NCI-H1048 (cell line): ENCODE measurements around the gene CRAMP1.
"Not testable (repeated sequence)": the region's sequence is repeated elsewhere in the genome, so short reads cannot be mapped to it uniquely, and the experiment has no call there.

ENCODE experiments used
- DNase-seq: peaks from one replicate; lab custom pipeline; 2025; lab: John Stamatoyannopoulos, UW

CRAMP1 gene, protein sequence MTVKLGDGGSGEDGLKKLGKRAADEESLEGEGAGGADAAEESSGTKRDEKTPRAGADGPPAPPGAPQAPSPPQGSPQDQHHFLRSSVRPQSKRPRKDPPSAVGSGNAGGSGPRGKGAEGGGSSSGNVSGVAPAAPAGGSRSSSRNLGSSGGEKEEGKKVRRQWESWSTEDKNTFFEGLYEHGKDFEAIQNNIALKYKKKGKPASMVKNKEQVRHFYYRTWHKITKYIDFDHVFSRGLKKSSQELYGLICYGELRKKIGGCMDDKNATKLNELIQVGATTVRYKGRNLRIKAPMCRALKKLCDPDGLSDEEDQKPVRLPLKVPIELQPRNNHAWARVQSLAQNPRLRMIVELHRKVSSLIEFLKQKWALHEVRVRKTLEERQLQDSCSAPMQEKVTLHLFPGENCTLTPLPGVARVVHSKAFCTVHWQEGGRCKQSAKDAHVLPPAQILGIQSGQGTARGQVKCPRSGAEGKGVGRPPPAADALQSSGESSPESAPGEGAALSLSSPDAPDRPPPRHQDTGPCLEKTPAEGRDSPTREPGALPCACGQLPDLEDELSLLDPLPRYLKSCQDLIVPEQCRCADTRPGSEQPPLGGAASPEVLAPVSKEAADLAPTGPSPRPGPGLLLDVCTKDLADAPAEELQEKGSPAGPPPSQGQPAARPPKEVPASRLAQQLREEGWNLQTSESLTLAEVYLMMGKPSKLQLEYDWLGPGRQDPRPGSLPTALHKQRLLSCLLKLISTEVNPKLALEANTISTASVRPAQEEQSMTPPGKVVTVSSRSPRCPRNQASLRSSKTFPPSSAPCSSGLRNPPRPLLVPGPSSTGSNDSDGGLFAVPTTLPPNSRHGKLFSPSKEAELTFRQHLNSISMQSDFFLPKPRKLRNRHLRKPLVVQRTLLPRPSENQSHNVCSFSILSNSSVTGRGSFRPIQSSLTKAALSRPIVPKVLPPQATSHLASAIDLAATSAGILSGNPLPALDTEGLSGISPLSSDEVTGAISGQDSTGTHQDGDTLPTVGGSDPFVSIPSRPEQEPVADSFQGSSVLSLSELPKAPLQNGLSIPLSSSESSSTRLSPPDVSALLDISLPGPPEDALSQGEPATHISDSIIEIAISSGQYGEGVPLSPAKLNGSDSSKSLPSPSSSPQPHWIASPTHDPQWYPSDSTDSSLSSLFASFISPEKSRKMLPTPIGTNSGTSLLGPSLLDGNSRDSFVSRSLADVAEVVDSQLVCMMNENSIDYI (N-terminal part only)

DNA sequence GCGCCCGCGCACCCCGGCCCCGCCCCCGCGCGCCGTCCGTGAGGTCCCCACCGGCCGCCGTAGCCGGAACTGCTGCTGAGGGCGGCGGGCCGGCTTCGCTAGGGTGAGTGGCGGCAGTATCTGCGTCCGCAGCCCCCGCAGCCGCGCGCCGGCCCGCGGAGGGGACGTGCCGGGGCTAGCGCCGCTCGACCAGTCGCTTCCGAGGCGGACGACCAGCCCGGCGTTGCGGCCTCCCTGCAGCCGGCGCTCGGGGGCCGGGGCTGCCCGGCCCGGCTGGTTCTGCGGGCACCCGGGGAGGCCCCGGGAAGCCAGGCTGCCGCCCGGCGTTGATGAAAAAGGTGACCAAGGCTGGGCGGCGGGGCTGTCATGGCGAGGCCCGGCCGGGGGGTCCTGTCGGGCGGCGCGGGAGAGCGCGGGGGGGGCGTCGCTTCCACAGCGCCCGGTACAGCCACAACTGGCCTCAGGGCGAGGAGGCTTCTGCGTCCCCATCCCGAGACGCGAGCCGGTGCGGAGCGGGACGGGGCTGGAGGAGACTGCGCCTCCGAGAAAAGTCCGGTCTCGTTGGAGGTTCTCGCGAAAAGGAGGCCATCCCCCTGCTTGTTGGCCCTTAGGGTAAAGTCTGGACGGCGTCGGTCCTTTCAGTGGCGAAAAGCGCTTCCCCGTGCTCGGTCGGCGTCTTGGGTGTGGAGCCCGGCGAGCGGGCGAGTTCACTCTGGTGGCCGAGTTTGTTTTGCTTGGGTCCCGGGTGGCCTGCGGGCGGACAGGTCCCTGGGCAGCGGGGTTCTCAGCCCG is at the start of gene CRAMP1:
CRAMP1 (plus strand) TSS at position 41 of the 792 bp plus-strand sequence. CDS start 2,280 bp downstream, outside the sequence.
- no peak for DNase-seq

DNA sequence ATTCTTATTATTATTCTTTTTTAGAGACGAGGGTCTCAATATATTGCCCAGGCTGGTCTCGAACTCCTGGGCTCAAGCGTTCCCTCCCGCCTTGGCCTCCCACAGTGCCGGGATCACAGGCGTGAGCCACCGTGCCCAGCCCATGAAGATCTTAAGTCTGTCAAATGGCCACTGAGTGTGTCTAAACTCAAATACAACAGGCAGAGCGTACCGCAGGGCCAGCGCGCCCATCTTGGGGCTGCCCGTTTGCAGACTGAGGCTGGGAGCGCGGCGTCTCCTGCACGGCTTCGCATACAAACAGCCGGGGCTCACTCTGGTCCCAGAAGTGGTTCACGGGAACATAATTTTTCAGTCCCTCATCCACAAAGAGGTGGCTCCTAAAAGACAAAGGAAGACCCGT is 48.4 kb upstream of the CRAMP1 start:
- DNase-seq = no peak

DNA sequence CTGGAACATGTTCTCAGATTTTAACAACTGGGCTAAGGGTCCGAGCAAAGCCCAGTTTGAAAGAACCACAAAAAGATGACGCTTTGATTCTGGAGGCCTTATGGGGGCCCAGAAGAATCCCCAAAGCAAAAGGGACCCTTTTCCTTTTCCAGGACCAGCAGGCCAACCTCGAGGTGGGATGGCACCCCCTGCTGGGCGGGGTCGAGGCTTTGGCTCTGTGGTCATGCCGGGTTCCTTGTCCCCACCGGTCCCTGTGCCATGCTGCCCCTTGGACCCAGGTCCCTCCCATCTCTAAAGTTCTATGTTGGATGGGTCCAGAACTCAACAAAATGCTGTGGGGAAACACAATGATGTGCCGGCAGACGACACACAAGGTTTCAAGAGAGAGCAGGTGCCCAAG is 47.8 kb upstream of the CRAMP1 start:
- no peak for DNase-seq

DNA sequence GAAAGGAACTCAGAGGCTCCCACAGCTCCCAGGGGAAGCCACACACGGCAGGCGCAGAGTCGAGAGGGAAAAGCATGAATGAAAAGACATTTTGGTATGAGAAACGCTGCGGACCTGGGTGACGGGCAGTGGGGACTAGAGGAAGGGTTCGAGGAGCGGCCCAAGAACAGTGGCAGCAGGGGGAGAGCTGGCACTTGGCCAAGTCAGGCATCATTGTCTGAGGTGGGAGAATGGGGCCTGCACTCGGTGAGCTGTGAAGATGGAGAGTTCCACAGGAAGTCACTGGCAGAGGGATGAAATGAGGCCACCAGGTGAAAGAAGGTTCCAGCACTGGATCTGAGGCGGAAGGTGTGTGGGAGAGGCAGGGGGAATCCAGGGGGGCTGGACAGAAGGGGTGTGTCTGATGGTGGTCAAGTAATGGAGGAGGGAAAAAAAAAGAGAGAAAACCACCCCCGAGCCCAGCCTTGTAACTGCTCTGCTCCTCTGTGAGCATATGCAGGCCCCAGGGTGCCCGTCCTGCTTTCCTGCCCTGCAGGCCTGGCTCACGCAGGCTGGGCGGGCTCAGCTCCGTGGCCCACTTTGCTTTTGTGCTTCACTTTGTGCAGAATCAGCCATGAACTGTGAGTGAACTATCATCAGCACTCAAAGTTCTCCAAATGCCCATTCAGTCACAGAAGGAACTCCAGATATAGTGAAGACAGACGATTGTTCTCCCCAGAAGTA is 46.9 kb upstream of the CRAMP1 start:
- no peak for DNase-seq

DNA sequence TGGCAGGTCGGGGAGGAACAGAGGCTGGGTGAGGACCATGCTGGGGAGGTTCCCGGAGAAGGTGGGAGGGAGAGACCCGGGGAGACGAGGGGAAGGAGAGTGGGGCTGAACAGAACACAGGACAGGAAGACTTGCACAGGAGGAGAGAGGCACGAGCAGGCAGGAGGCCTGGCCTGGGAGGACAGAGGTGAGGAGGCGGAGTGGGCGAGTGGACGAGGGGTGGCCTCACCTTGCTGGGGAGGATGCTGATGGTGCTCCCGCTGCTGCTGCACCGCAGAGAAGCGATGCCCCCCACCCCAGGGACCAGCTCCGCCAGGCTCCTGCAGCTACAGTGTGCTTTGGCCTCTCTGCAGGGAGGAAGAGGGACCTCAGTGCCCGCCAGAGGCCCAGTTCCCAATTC is 44.2 kb upstream of the CRAMP1 start:
- no peak for DNase-seq

DNA sequence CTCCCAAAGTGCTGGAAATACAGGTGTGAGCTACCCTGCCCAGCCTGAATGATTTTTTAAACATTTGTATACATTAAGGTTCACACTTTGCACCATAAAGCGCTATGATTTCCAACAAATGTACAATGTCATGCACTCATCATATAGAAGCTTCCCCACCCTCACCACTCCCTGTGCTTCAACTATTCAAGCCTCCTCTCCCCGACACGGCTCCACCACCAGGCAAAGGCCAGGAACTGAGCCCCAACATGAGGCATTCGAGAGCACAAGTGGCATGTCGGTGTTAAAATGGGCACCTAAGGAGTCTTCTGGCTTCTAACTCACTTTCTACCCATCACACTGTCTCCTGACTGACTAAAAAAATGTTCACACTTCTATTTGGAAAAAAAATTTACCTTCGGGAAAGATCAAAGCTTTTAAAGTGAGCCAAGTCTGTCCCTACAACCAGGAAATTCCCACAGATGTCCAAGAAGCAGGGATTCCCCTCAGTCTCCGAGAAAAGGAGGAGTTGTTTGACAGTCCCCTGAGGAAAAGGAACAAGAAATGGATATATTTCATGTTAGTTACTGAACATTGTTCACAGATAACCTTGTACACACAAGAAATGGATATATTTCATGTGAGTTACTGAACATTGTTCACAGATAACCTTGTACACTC is 41.0 kb upstream of the CRAMP1 start:
- no peak for DNase-seq

DNA sequence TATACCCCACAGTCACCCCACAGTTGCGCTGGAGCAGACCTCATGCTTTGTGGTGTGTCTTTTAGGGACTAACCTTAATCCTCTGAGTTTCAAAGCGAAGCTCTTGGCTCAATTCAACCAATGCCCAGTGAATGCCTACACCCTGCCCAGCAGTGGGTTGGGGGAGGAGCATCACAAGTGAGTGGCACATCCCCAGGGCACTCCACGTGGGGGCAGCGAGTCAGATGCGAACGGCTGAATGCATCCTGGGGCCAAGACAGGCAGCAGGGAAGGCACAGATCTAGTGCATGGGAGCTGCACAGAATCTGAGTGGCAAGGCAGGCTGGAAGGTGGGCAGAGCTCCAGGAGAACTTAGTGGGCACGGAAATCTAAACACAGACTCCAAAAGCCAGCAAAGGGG is 39.5 kb upstream of the CRAMP1 start:
- no peak for DNase-seq

DNA sequence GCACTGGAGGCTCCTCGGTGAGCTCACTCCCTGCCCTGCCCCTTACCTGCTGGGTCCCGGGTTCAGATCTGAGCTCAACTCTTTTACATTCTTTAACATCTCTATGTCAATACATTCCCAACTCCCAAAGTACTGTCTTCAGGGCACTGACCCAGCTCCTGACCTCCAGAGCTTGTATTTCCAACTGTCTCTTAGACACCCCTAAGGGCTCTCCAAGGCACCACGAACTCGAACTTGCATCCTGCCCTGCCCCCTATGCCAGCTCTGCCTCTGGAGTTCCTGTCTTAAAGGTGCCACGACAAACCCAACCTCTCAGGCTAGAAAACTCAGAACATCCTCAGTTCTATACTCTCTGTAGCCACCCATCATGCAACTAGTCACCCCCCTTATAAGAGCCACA is 38.9 kb upstream of the CRAMP1 start:
- no peak for DNase-seq

DNA sequence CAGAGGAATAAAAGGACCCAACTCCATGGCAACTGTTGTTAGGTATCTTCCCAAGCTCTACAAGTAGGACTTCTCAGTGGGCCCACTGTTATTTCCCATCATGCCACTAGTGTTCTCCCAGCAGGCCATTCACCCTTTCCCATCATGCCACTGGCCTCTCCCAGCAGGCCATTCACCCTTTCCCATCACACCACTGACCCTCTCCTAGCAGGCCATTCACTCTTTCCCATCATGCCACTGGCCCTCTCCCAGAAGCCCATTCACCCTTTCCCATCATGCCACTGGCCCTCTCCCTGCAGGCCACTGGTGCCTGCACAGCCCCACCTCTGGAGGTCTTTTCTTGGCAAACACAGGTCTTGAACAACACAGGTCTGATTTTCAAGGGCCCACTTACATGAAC is 36.6 kb upstream of the CRAMP1 start:
- DNase-seq = no peak

DNA sequence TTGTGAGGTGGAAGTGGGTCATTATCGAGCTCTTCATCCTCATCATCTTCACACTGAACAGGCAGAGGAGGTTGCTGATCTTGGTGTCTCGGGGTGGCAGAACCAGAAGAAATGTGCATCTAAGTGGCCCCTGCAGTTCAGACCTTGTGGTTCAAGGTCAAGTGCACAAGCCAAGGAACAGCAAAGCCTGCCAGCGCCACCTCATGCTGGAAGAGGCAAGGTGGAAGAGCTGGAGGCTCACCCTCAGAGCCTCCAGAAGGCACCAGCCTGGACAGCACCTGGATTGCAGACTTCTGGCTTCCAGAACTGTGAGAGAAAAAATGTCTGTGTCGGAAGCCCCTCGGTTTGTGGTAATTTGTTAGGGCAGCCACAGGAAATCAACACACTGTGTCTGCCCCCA is 32.9 kb upstream of the CRAMP1 start:
- no peak for DNase-seq

DNA sequence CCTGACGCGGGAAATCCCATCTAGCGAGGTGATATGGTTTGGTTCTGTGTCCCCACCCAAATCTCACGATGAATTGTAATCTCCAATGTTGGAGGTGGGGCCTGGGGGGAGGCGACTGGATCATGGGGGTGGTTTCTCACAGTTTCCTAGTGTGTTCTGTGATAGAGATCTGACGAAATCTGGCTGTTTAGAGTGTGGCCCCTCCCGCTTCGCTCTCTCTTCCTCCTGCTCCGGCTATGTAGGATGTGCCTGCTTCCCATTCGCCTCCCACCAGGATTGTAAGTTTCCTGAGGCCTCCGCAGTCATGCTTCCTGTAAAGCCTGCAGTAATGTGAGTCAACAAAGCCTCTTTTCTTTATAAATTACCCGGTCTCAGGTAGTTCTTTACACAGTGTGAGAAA is 31.9 kb upstream of the CRAMP1 start:
- no peak for DNase-seq

DNA sequence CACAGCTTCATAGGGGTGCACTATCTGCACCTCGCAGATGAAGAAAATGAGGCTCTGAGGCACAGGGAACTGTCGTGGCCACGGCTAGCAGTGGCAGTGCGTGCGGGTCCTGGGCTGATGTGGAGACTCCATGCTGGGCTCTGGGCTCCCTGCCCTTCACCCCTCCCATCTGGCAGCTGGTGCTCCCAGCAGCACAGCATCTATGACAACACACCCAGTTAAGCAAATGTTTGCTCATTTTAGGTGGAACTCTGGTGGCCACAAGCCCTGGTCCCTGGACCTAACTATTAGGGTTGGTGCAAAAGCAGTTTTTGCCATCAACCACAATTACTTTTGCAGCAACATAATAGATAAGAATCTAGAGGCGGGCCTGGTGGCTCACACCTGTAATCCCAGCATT is 31.2 kb upstream of the CRAMP1 start:
- no peak for DNase-seq

DNA sequence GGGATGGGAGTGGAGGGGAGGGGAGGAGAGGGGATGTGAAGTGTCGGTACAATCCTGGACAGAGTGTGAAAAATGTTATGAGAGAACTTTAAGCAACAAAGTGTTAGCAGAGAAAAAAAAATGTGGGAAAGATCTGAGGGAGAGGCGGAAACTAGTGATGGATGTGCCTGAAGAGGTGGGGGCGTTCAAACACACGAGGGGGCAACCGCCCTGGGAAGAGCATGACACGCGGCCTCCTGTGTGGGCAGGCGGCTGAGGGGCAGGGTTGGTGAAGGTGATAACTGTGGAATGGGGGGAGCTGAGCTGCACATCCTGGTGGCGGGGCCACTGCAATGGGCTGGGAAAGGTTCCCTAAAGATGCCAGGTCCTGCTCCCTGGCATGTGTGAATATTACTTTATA is 30.4 kb upstream of the CRAMP1 start:
- DNase-seq = no peak

DNA sequence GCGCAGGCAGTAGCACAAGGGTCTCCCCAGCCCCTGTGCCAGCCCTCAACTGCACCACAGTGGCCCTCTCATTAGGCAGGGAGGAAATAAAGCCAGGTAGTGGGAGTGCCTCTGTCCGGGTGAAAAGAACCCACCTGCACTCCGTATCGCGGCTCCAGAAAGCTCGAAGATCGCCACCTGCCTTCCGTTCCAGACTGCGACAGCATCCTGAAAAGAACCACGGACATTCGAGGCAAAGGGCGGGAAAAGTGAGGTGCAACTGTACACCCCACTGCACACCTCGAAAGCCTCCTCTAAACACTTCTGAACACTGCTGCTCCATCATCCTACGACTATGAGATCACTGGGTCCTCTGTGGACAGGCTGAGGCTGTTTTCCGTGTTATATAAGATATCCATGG is 29.0 kb upstream of the CRAMP1 start:
- no peak for DNase-seq

DNA sequence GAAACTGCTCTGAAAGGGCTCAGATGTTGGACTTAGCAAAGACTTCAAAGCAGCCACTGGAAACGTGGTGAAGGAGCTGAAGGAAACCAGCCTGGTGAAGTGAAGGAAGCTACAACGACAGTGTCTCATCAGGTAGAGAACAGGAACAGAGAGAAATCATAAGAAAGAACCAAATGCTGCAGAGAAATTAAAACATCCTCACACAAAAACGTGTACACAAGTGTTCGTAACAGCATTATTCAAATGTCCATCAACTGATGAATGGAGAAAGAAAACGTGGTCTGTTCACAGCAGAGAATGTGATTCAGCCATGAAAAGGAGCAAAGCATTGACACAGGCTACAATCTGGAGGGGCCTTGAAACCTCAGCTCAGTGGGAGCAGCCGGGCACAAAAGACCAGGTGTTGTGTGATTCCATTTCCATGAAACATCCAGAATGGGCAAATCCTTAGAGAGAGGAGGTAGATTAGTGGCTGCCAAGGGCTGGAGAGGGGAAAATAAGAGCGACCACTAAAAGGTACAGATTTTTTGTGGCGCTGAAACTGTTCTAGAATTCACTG is 27.2 kb upstream of the CRAMP1 start:
- no peak for DNase-seq

DNA sequence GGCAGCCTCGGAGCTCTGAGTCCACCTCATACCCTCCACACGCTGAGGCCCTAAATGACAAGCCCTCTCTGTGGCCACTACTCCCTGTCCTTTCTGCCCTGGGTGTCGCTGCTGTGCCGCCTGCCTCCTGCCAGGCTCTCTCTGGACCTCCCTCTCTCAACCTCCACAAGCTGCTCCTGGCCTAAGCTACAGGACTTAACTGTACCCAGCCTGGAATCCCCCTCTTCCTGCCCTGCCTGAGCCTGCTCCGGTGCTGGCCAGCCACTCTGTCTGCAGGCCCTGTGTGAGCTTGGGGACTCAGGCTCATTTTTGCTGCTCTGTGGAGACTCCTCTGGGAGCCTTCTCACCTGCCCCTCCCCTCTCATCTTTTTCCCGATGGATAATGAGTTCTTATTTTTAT is 21.8 kb upstream of the CRAMP1 start:
- DNase-seq = no peak

DNA sequence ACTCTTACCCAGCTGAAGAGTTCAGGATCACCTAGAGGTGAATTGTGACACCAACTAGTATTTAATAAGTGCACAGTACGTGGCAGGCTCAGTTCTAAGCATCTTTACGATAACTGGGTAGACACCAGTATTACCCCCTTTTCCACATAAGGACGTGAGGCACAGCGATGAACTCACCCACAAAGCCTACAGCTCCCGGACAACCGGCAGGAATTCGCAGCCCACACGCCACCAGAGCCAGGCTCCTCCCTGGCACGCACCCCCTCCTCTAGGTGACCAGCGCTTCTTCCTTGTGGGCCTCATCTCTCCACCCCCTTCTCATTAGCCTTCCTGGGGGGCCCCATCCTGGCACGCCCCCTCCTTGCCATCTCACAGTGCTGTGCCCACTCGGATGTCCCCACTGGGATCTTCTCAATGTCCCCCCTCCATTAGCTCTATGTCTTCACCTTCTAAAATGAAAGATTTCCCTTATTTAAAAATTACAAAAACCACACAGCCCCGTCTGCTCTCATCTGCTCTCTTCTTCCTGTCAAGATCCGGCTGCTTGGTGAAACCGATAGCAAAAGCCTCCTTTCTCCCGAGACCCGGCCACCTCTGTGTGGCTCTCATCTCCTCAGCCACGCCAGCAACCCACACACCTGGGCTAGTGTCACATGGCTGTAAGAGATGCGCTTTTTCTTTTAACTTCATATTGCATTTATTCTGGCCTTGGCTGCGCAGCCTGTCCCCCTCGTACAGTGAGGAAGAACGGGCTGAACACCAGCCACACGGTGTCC is 21.0 kb upstream of the CRAMP1 start:
- DNase-seq = no peak

DNA sequence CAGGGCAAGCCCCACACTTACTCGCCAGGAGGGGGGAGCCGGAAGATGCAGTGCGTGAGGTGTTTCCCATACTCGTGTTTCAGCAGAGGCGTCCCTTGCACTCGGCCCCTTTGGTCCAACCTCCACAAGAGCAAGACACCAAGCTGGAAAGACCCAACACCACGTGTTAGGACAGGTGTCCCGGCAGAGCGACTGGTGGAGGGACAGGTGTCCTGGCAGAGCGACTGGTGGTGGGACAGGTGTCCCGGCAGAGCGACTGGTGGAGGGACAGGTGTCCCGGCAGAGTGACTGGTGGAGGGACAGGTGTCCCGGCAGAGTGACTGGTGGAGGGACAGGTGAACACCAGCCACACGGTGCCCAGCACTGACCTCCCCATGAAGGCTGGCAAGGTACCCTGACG is 19.7 kb upstream of the CRAMP1 start:
- no peak for DNase-seq

DNA sequence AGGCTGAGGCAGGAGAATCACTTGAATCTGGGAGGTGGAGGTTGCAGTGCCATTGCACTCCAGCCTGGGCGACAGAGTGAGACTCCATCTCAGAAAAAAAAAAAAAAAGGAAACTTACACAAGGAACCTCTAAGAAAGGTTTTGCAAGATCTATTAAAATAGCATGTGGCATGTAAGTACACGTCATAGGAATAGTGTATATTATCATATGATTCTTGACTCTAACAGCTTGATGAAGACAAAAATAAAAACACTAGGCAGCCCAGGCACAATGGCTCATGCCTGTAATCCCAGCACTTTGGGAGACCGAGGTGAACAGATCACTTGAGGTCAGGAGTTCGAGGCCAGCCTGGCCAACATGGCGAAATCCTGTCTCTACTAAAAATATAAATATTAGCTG is 16.6 kb upstream of the CRAMP1 start:
- DNase-seq = not testable (repeated sequence)
